CD4-positive, alpha-beta T cell treated with Interleukin-10 for 1 hour (primary cell): ENCODE data around the gene DSG4.
"Not testable (repeated sequence)": the region's sequence is repeated elsewhere in the genome, so short reads cannot be mapped to it uniquely, and the experiment has no call there.

Experiments
- DNase-seq: peaks from one replicate; pipeline ENCODE4 v3.0.0-alpha.2; 2020

DSG4 gene, protein sequence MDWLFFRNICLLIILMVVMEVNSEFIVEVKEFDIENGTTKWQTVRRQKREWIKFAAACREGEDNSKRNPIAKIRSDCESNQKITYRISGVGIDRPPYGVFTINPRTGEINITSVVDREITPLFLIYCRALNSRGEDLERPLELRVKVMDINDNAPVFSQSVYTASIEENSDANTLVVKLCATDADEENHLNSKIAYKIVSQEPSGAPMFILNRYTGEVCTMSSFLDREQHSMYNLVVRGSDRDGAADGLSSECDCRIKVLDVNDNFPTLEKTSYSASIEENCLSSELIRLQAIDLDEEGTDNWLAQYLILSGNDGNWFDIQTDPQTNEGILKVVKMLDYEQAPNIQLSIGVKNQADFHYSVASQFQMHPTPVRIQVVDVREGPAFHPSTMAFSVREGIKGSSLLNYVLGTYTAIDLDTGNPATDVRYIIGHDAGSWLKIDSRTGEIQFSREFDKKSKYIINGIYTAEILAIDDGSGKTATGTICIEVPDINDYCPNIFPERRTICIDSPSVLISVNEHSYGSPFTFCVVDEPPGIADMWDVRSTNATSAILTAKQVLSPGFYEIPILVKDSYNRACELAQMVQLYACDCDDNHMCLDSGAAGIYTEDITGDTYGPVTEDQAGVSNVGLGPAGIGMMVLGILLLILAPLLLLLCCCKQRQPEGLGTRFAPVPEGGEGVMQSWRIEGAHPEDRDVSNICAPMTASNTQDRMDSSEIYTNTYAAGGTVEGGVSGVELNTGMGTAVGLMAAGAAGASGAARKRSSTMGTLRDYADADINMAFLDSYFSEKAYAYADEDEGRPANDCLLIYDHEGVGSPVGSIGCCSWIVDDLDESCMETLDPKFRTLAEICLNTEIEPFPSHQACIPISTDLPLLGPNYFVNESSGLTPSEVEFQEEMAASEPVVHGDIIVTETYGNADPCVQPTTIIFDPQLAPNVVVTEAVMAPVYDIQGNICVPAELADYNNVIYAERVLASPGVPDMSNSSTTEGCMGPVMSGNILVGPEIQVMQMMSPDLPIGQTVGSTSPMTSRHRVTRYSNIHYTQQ

DNA sequence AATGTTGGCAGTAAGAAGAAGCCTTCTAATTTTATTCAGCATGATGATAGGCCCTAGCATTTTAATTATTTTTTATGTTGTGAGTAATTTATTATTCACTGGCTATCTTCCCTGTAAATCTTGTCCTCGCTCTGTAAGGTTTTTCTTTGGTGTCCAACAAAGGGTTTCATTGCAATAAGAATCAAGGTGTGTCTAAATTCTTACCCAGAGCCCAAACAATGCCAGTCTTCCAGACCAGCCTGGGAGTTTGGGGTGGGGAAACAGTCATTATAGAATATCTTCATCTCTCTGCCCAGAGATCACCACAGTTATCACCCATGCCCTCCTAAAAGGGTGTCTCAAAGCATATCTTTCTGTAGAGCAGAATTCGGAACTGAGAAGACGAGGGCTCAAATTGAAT is at the start of gene DSG4:
TSS of gene DSG4 (plus strand) at position 301 of the 400 bp plus-strand sequence. CDS start 135 bp downstream, outside the sequence.
- DNase-seq: no peak

DNA sequence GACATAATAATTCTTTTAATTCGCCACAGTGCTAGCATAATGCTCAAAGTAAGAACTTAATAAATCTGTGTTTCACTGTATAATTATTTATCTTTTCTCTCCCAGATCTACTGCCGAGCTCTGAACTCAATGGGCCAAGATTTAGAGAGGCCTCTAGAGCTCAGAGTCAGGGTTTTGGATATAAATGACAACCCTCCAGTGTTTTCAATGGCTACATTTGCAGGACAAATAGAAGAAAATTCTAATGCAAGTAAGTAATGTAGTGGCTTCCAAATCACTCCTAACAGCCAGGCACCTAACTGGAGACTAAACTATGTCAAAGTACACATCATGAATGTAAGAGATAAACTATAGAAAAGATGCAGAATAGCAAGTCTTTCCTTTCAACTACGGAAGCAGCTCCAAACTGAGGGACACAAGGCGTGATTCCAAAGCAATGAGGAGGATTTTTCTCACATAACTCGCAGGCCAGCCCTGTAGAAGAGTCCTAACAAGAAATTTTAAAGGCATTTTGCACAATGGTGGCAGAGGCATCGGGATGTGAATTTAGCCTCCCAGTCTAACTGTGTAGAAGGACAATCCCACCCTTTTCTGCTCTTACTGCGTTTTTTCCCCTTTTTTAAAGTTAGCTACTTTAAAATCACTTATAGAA is 46.7 kb upstream of the DSG4 start:
- no peak for DNase-seq

DNA sequence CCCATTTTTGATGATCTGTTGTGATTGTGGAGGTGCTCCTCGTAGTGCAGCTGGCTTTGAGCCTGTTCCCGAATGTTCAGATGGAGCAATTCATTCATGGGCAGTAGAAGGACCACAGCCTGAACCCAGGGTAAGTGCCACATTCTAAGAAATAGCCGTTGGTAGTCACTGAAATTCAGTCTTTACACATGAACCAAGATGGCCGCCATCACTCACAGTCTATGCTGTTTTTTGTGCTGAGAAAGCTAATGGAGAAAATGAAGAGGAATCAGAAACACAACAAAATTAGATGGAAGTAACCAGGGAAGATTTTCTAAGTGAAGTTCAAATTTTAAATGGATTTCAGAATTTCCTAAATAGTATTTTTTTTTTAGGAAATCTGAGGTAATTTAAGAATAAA is 33.1 kb upstream of the DSG4 start:
- DNase-seq: no peak

DNA sequence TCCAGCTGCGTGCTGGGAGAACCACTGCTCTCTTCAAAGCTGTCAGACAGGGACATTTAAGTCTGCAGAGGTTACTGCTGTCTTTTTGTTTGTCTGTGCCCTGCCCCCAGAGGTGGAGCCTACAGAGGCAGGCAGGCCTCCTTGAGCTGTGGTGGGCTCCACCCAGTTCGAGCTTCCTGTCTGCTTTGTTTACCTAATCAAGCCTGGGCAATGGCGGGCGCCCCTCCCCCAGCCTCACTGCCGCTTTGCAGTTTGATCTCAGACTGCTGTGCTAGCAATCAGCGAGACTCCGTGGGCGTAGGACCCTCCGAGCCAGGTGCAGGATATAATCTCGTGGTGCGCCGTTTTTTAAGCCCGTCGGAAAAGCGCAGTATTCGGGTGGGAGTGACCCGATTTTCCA is 23.2 kb upstream of the DSG4 start:
- DNase-seq: not testable (repeated sequence)

DNA sequence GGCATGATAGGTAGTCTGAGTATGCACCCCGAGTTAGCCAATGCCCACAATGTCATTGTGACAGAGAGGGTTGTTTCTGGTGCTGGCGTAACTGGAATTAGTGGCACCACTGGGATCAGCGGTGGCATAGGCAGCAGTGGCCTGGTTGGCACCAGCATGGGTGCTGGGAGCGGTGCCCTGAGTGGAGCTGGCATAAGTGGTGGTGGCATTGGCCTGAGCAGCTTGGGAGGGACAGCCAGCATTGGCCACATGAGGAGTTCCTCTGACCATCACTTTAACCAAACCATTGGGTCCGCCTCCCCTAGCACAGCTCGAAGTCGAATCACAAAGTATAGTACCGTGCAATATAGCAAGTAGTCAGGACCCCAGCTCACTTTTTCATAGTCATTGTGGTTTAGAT is 21.6 kb upstream of the DSG4 start:
- no peak for DNase-seq

DNA sequence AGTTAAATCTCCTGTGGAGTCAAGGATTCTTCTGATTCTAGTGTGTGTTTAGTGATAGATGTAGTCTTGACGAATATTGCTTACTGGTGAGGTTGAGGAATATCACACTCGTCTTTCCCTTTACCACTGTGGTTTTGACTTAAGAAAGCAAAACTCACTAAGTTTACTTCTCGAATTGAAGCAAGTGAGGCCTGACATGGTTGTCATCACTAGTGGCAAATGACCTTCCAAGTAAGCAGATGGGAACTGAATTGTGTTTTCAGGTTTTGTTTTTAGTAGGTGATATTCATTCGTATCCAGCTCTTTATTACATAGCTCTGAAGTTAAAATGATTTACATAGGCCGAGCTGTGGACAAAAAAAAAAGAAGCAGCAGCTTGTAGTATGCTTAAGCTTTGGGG is 20.6 kb upstream of the DSG4 start:
- no peak for DNase-seq

DNA sequence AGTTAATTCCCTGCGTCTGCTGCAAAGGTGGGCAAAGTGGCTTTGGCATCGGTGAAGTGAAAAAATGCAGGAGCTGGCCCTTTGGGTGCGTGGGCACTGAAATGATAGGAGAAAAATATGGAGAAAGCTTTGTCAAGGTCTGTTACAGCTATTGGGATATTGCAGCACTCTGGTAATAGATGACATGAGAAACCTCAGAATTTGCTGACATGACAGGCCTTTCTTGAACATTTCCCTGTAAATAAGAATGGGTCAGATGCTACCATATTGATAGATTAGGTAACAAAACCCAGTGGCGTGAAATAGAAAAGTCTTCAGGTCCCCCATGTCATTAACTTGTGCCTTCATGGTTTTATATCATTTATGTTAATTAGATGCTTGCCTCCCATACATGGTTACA is 12.4 kb upstream of the DSG4 start:
- DNase-seq: no peak

DNA sequence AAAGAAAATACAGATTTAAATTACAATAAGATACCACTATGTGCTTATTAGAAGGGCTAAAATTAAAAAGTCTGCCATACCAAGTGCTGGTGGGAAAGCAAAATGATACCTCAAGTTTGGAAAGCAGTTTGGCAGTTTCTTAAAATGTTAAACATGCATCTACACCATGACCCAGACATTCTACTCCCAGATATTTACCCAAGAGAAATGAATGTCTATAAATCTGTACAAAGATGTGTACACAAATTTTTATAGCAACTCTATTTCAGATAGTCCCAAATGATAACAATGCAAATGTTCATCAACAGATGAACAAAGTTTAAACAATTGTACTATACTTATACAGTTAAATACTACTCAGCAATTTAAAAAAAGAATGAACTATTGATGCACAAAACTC is 7.1 kb upstream of the DSG4 start:
- DNase-seq: no peak

DNA sequence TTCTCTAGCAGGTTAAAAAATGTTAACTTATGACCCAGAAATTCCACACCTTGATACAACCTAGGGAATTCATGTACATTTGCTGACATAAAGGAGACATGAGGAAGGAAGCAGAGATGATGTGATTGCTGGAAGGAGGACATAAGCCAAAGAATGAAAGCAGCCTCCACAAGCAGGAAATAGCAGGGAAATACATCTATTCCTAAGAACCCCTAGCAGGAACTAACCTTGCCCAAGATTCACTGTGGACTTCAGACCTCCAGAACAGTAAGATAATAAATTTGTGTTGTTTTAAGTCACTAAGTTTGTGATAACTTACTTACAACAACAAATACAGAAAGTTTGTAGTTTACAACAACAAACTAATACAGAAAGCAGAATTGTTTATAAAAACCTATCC is 4.6 kb upstream of the DSG4 start:
- DNase-seq: no peak

DNA sequence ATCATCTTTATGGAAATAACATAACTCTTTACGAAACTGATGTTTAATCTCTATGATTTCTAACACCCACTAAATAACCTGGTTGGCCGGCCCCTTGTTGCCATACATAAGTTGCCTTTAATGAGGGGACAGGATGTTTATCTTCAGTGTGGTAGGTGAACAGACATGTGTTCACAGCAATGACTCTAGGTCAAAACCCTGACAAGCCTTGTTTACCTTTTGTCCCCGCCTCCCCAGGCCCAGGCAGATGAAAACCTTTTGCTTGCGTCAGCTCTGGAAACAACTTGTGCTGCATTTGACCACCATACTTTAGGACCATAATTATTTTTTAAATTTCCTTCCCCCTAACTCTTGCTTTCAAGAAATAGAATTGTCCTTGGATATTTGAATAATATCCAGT is 2.9 kb upstream of the DSG4 start:
- no peak for DNase-seq

DNA sequence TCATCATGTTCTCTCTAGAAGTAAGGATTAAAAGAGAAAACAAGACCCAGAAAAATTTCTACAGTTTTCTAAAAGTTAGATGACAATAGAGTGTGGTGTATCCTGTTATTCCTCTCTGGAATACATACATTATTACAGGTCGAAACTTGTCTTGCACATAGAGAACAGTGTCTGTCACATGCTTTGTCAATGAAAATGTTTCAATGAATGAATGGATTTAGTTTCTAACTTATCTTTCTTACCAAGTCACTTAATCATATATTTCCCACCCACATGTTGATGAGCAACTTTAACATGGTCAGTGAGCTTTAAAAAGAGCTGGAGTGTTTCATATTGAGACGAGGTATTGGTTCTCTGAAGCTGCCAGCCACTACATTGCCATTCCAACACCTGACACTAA is 4.3 kb downstream of the DSG4 start:
- no peak for DNase-seq

DNA sequence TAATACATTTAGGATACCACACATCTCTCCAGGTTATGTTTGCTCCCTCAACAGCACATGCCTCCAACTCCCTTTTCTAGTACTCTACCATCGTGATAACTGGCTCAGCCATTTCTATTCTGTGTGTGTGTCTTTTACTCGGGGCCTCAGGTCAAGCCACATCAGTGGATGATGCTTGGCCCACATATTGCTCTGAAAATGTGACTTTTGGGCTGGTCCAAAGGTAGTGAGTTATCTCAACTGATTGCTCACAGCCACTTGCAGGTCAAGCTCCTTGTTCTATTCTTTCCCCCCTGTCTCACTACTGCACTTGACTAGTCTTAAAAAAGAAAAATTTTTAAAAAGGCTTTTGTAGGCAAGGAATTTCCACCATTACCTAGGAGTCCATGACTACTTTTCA is 5.5 kb downstream of the DSG4 start:
- DNase-seq: no peak

DNA sequence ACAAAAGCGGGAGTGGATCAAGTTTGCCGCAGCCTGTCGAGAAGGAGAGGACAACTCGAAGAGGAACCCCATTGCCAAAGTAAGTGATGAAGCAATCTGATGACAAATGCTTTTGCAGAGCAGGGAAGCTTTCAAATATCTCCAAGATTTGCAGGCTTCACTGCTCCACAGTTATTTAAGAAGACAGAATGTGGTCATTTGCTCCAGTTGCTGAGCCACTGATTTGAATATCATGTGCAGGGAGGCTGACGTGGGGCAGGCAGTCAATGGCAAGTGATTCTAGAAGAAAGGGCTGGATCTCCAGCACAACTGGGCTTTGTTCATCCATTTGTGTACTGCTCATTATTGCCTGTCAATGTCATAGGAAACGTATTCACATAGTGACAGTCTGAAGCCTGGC is 10.2 kb downstream of the DSG4 start:
- no peak for DNase-seq

DNA sequence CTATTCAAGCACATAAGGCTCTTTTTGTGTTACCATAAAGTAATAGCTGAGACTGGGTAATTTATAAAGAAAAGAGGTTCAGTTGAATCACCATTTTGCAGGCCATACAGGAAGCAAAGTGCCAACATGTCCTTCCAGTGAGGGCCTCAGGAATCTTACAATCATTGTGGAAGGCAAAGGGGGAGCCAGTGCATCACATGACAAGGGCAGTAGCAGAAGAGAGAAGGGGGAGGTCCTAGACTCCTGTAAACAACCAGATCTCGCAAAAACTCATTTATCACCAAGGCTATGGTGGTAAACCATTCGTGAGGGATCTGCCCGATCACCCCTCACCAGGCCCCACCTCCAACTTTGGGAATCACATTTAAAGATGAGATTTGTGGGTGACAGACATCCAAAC is 16.7 kb downstream of the DSG4 start:
- DNase-seq: no peak

DNA sequence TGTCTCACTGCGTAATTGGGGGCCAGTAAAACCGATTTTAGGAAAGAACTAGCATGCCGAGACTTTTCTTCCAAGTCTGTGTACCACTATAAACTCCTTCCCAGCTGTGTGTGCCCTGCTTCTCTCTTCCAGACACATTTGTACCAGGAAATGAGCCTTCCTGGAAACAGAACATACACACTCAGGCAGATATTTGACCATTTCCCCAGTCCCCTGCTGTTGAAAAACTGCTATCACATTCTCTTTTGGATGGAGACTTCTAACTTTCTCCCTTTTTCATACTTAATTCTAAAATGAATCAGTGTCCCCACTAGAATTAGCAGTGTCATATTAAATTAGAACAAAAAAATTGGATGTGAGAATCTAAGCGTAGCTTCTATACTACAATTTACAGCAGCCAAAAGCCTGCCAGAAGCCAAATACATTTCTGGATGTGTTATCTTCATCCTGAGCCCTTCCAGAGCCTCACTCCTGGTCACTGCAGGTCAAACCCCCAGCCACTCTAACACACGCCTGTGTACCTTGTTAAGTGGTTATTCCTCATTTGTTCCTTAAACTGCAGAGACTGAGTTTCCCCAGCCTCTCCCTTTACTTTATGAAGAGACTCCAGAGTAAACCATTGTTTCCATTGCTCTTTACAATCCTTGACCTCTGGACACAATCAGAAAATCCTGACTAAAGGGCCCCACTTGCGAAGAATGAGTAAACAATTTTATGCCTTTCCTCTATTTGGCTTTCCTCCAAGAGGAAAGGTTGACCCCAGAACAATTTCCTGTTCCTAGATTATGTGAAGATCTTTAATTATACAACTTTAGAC is 20.4 kb downstream of the DSG4 start:
- no peak for DNase-seq

DNA sequence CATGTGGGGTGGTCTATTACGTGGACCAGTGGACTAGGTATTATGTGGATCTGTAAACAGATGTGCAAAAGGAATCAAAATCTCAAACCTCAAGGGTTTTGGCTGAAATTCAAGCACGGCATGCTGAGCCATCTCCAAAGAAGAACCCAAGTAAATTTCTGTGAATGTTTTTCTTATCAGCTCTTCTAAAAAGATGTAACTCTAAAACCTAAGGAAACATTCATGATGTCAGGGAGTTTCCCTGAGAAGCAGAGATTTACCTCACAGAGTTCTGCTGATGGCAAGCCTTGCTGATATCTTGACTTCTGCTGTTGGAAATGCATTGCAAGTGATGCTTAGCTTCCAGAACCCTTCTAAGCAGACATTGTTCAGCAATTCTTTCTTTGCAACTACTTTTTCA is 21.6 kb downstream of the DSG4 start:
- no peak for DNase-seq

DNA sequence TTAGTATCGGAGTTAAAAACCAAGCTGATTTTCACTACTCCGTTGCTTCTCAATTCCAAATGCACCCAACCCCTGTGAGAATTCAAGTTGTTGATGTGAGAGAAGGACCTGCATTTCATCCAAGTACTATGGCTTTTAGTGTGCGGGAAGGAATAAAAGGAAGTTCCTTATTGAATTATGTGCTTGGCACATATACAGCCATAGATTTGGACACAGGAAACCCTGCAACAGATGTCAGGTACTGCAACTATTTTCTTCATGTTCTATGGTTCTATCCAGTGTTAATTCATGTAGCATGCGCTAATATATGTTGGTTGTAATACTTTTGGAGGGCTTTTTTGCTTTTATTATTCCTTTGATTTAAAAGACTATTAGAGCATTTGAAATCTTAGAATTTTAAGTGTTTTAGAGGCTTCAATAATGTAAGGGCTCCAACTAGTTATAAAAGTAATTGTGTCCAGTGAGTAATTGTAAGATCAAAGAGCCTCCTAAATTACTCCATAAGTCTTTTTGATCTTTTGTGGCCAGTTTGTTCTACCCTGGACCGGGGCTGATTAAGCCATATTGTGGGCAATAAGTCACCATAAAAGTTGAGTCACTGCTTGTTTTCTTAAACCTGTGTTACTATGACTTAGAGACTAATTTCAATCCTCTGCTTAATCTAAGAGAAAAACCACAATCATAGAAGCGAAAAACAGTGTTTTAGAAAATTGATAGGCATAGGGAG is 22.9 kb downstream of the DSG4 start:
- DNase-seq: no peak

DNA sequence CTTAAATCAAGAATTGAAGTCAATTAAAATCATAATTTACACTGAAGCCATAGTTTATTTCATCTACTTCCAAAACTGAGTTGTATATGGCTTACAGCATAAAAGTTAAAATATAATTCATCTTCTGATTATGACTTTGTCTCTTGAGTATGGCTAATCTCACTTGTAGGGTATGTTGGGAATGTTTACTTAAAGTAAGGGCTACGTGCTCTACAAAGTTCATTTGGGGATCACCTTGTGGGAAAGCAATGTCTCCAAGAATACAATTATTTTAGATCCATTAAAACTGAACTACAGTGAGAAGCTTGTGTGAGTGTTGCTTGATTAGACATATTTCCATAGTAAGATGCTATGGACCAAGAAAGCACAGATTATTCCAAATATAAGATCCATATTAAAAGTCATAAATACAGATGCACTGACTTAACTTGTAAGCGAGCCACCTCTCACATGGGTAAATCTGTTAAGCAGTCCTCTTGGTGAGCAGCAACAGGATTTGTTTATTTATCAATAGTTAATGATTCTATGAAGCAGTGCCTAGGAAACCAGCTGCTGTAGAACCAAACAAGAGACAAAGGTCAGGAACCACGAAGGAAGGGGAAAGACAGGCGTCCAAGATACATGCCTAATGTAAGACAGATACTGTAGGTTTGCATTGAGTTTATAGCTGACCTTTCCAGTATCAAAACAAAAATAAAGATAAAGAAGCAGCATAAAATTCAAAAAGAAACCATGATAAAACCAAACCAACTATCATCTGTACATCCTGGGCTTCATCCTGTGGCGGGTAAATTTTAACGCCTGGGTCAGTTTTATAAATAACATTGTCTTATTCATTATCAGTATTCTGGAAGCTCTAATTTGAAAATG is 24.8 kb downstream of the DSG4 start:
- DNase-seq: no peak

DNA sequence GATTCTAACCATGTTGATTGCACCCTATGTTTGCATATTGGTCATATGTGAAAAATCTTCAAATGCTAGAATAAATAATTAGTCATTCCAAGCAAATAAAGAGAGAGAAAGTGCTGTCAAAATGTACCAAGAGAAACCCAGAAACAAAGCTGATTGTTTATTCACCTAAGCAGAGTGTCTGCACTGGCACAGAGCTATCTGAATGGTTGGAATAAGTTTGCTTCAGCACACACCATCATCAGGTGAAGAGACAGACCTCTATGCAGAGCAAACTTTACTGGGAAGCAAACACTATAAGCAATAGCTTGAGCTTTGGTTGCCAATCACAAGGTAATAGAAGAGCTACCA is 25.4 kb downstream of the DSG4 start:
- no peak for DNase-seq

DNA sequence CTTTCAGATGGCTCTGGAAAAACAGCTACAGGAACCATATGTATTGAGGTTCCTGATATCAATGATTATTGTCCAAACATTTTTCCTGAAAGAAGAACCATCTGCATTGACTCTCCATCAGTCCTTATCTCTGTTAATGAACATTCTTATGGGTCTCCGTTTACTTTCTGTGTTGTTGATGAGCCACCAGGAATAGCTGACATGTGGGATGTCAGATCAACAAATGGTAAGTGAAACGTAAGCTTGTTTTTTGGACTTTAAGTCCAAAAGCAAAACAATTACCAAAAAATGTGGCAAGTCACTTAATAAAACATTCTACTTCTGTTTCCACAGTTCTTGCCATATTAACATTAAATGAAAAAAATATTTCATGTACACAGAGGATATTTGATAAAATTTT is 26.8 kb downstream of the DSG4 start:
- DNase-seq: no peak

DNA sequence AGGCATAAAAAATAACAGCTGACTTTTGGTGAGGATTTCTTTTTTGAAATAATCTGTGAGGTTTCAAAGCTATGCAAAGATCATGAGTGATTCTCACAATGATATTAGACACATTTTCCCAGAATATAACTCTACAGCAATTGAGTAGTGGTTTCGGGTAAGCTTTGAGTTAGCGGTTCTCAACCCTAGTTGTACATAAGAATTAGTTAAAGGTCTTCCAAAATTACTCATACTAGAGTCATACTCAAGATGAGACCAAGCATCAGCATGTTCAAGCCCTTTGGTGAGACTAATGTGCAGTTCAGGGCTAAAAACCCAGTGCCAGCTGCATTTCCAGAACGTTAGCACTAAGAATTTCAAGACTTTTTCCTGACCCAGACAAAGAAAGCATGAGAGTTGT is 31.1 kb downstream of the DSG4 start:
- no peak for DNase-seq
